Pancreas (tissue), 10 donors: ENCODE results near the gene TTC7B. TPM values are rescaled to one million over a fixed set of nuclear protein-coding genes. Genes with fewer than 3 reads are reported as not detected.

ENCODE experiments used
- ATAC-seq, 4 donors: fragments of 200-7000 bp; cut with Tn5 transposase; one replicate each; pipeline versions ENCODE4 v1.8.0 to v1.9.1; 2020; ENCODE audit warnings: mild to moderate bottlenecking in 4 of 4, moderate library complexity in 4 of 4
- DNase-seq, 6 donors: peaks; one replicate each; pipeline ENCODE4 v3.0.0-alpha.2; 2020
- FAIRE-seq: peaks from 2 replicates; lab custom pipeline; 2012; peaks lifted over from hg19 to GRCh38; lab: Jason Lieb, UNC
- H3K27ac ChIP-seq, 4 donors: fragments of 200-600 bp; sonication (generic); 1 replicate in 3 of 4; 2 replicates in 1 of 4; pipeline versions ENCODE4 v1.5.0 to v1.8.0; 2020
- H3K27me3 ChIP-seq, 4 donors: fragments of 200-600 bp; one replicate each; pipeline ENCODE4 v1.8.0; 2021
- H3K36me3 ChIP-seq, 3 donors: fragments of 200-600 bp; sonication (generic) in 1 of 3; one replicate each; pipeline versions ENCODE4 v1.5.0 to v1.8.0; 2020 to 2021
- H3K4me1 ChIP-seq, 3 donors: fragments of 200-600 bp; one replicate each; pipeline ENCODE4 v1.8.0; 2021
- H3K4me3 ChIP-seq, 4 donors: fragments of 200-600 bp; sonication (generic) in 2 of 4; one replicate each; pipeline versions ENCODE4 v1.5.0 to v1.8.0; 2020 to 2021
- H3K9me3 ChIP-seq, 4 donors: fragments of 200-600 bp; one replicate each; pipeline ENCODE4 v1.8.0; 2021
- CTCF ChIP-seq, 4 donors: fragments of 200-600 bp; sonication (generic) in 3 of 4; IDR thresholded peaks; one replicate each; pipeline versions ENCODE4 v1.5.0 to v1.8.0; 2021; ENCODE audit warnings: antibody characterized with exemption in 4 of 4
- WGBS, 2 donors: extraction: QIAGEN DNeasy Blood & Tissue Kit; methylation state at CpG; one replicate each; pipeline ENCODE4 v1.1.7; 2013; 5-methylcytosine and 5-hydroxymethylcytosine counted together
- intact Hi-C, 3 donors: fragments of 100-400 bp; cut with DNase I; formaldehyde crosslinking; loops; one replicate each; pipeline versions ENCODE4 v1.11.1 to v1.14.2; 2022
- polyA plus RNA-seq, 2 donors: library from polyadenylated mRNA; stranded (reverse); fragments of 200-250 nt; gene quantifications; one replicate each; pipeline ENCODE4 v1.2.3, GENCODE V29; 2013
- total RNA-seq, 6 donors: library from RNA; stranded (reverse); fragmentation: NEBNext Ultra II Directional in 4 of 6; extraction: Animal tissue kit (Norgen Biotek cat#: 25700) in 4 of 6; gene quantifications; one replicate each; pipeline versions ENCODE4 v1.2.1 to v1.2.4, GENCODE V29; 2021 to 2023
- donor health status: healthy with polysubstance abuse.
- donor health status: DM: no; HTN: no; CAD: no; lungs with moderate emphysema.
- donor health status: DM: no; HTN: no; CAD: no.
- donor health status: control.
- donor health status: control.
- donor health status: Bipolar disorder and iron deficiency.
- donor health status: DM: yes; HTN: yes; CAD: no.
- donor health status: DM: no; HTN: no; CAD: no.
- donor health status: DM: no; HTN: no; CAD: no.
- donor health status: DM: yes; HTN: yes; CAD: no.

The TTC7B gene
- total and polyA plus RNA-seq, 8 donors: 8.9 to 39.6 (median 29.6) TPM

- FAIRE-seq: no peak
- intact Hi-C loops: no loop called here
- DNase-seq: no peak
Measured at GRCh38 chr14:90781876-90782275, 34.4 kb downstream of the TTC7B start.

GRCh38 chr14:90781344-90781761 lies 34.9 kb downstream of the TTC7B start:
- Histone ChIP-seq H3K4me3 (no peak overlapping the region), H3K4me1 (no peaks in the 10 kb centered on the region), H3K27me3 (no peaks in the 10 kb centered on the region), H3K36me3 (peaks cover 0 to 9% (median 0%) of the 10 kb centered on the region in 3 donors), H3K9me3 (no peaks in the 10 kb centered on the region), H3K27ac (no peak overlapping the region)
- no peak for ATAC-seq
- intact Hi-C loops: no loop called here
- no peak for DNase-seq
- FAIRE-seq: no peak
- TF ChIP-seq CTCF (IDR thresholded peaks at IDR 0.05): no peak
- WGBS, 2 donors: 95 to 98% methylated on average over 4 of the region's 4 CpGs

More at GRCh38 chr14:90781876-90782275, 34.4 kb downstream of the TTC7B start:
- H3K4me3 ChIP-seq: no peak overlapping the region
- no peaks in the 10 kb centered on the region for H3K27me3 ChIP-seq
- 85 to 88% methylated on average over 8 of the region's 8 CpGs for WGBS, 2 donors
- H3K27ac ChIP-seq: no peak overlapping the region
- no peaks in the 10 kb centered on the region for H3K9me3 ChIP-seq
- H3K4me1 ChIP-seq: no peaks in the 10 kb centered on the region
- TF ChIP-seq CTCF (IDR thresholded peaks at IDR 0.05): no peak
- H3K36me3 ChIP-seq: peaks cover 0 to 9% (median 0%) of the 10 kb centered on the region in 3 donors
- ATAC-seq: peak in 2 of 4 donors; percentile 34 to 48

- TF ChIP-seq CTCF (IDR thresholded peaks at IDR 0.05): no peak
- 93 to 94% methylated on average over 12 of the region's 12 CpGs for WGBS, 2 donors
- FAIRE-seq: no peak
Measured at GRCh38 chr14:90780519-90780918, 35.7 kb downstream of the TTC7B start.

GRCh38 chr14:90778571-90779255 lies 37.5 kb downstream of the TTC7B start:
- peaks cover 0 to 9% (median 0%) of the 10 kb centered on the region in 3 donors for H3K36me3 ChIP-seq
- intact Hi-C loops: no loop called here

More at GRCh38 chr14:90780519-90780918, 35.7 kb downstream of the TTC7B start:
- H3K36me3 ChIP-seq: peaks cover 0 to 9% (median 0%) of the 10 kb centered on the region in 3 donors
- DNase-seq (no peak), ATAC-seq (no peak)
- no peak overlapping the region for H3K27ac ChIP-seq
- intact Hi-C loops: no loop called here
- H3K27me3 ChIP-seq: no peaks in the 10 kb centered on the region
- H3K9me3 ChIP-seq: no peaks in the 10 kb centered on the region
- no peaks in the 10 kb centered on the region for H3K4me1 ChIP-seq
- no peak overlapping the region for H3K4me3 ChIP-seq

More at GRCh38 chr14:90778571-90779255, 37.5 kb downstream of the TTC7B start:
- no peak for DNase-seq
- H3K9me3 ChIP-seq: no peaks in the 10 kb centered on the region
- no peak for ATAC-seq
- FAIRE-seq: no peak
- no peak overlapping the region for H3K4me3 ChIP-seq
- no peak overlapping the region for H3K27ac ChIP-seq
- H3K27me3 ChIP-seq: no peaks in the 10 kb centered on the region
- H3K4me1 ChIP-seq: no peaks in the 10 kb centered on the region
- WGBS, 2 donors: 87% methylated on average over 13 of the region's 13 CpGs
- no peak for TF ChIP-seq CTCF (IDR thresholded peaks at IDR 0.05)
